PC-3 (cell line): ENCODE results near the gene FAM229A. TPM values are rescaled to one million over a fixed set of nuclear protein-coding genes. Genes with fewer than 3 reads are reported as not detected.

Experiments used
- ATAC-seq: fragments of 200-7000 bp; cut with Tn5 transposase; 2 replicates; pipeline ENCODE4 v1.9.1; 2020; ENCODE audit warnings: mild to moderate bottlenecking, moderate library complexity
- BruUV-seq: library from RNA; stranded (reverse); fragments of 400-500 nt; replicated peaks from 2 replicates; lab custom pipeline; 2021; lab: Mats Ljungman, UMichigan
- CTCF ChIA-PET: fragments of 300-600 bp; sonication (Branson Sonifier 250); formaldehyde crosslinking; loops from one replicate; lab custom pipeline; 2022; ENCODE audit warnings: antibody characterized with exemption; lab: Charles Lee
- POLR2A ChIA-PET: fragments of 300-600 bp; sonication (Branson Sonifier 250); formaldehyde crosslinking; loops from one replicate; lab custom pipeline; 2022; ENCODE audit warnings: antibody characterized with exemption; ENCODE audit not compliant: unreplicated experiment; lab: Charles Lee
- DNase-seq: peaks from one replicate; pipeline ENCODE4 v3.0.0-alpha.2; 2015
- H2AFZ ChIP-seq: fragments of 300-600 bp; sonication (generic); 2 replicates; pipeline ENCODE4 v1.6.0; 2016; ENCODE audit warnings: antibody characterized with exemption, low read length
- H3F3A ChIP-seq: fragments of 300-600 bp; sonication (generic); one replicate; pipeline ENCODE4 v1.6.0; 2017; ENCODE audit warnings: antibody characterized with exemption, low read length, control low read depth, mild to moderate bottlenecking; ENCODE audit not compliant: unreplicated experiment
- H3K27ac ChIP-seq: fragments of 300-600 bp; sonication (generic); 2 replicates; pipeline ENCODE4 v1.5.1; 2016; ENCODE audit warnings: mild to moderate bottlenecking, low read length
- H3K27me3 ChIP-seq: fragments of 300-600 bp; sonication (generic); 2 replicates; pipeline ENCODE4 v1.6.1; 2016; ENCODE audit warnings: low read length, mixed read lengths
- H3K36me3 ChIP-seq: fragments of 300-600 bp; sonication (generic); 2 replicates; pipeline ENCODE4 v1.6.1; 2016; ENCODE audit warnings: low read depth, mixed run types, low read length, mixed read lengths
- H3K4me1 ChIP-seq: fragments of 300-600 bp; sonication (generic); 2 replicates; pipeline ENCODE4 v1.5.1; 2016; ENCODE audit warnings: low read length; ENCODE audit not compliant: insufficient read depth
- H3K4me2 ChIP-seq: fragments of 300-600 bp; sonication (generic); 2 replicates; pipeline ENCODE4 v1.6.0; 2016; ENCODE audit warnings: low read length
- H3K4me3 ChIP-seq: fragments of 300-600 bp; sonication (generic); 2 replicates; pipeline ENCODE4 v1.5.1; 2016; ENCODE audit warnings: mild to moderate bottlenecking, low read length, mixed read lengths
- H3K79me2 ChIP-seq: fragments of 300-600 bp; sonication (generic); 2 replicates; pipeline ENCODE4 v1.6.1; 2017; ENCODE audit warnings: low read length, mixed read lengths
- H3K9ac ChIP-seq: fragments of 300-600 bp; sonication (generic); 2 replicates; pipeline ENCODE4 v1.6.0; 2016; ENCODE audit warnings: mild to moderate bottlenecking, low read length
- H3K9me2 ChIP-seq: fragments of 300-600 bp; sonication (generic); replicated peaks from 2 replicates; pipeline ENCODE4 v1.6.1; 2016; ENCODE audit warnings: mixed run types, low read length, mixed read lengths
- H3K9me3 ChIP-seq: fragments of 300-600 bp; sonication (generic); 2 replicates; pipeline ENCODE4 v1.6.1; 2016; ENCODE audit warnings: low read length, mixed read lengths
- H4K20me1 ChIP-seq: fragments of 300-600 bp; sonication (generic); 2 replicates; pipeline ENCODE4 v1.6.1; 2016; ENCODE audit warnings: low read length, mixed read lengths
- EZH2 ChIP-seq: fragments of 300-600 bp; sonication (generic); IDR thresholded peaks from one replicate; pipeline ENCODE4 v1.6.1; 2017; ENCODE audit warnings: antibody characterized with exemption, mild to moderate bottlenecking, low read length; ENCODE audit not compliant: unreplicated experiment
- EZH2phosphoT487 ChIP-seq: fragments of 300-600 bp; sonication (generic); IDR thresholded peaks from 2 replicates; pipeline ENCODE4 v1.6.1; 2018; ENCODE audit warnings: mild to moderate bottlenecking, antibody characterized with exemption, low read length, borderline replicate concordance
- intact Hi-C: fragments of 100-400 bp; cut with micrococcal nuclease; formaldehyde crosslinking; loops from 2 replicates; pipeline ENCODE4 v1.9.0; 2023
- total RNA-seq: library from RNA; depleted of rRNA; stranded (reverse); fragments of >200 nt; gene quantifications from 2 replicates; pipeline ENCODE4 v1.2.3, GENCODE V29; 2014
- TF ChIP-seq, protein P1 (sequence below): fragments of 300-600 bp; sonication (generic); conservative IDR thresholded peaks from 2 replicates; pipeline ENCODE4 v1.5.1; 2017; ENCODE audit warnings: antibody characterized with exemption, low read depth, mild to moderate bottlenecking, low read length

The FAM229A gene
- total RNA-seq, 1 experiment from 2014 or later = 3.0 TPM

DNA sequence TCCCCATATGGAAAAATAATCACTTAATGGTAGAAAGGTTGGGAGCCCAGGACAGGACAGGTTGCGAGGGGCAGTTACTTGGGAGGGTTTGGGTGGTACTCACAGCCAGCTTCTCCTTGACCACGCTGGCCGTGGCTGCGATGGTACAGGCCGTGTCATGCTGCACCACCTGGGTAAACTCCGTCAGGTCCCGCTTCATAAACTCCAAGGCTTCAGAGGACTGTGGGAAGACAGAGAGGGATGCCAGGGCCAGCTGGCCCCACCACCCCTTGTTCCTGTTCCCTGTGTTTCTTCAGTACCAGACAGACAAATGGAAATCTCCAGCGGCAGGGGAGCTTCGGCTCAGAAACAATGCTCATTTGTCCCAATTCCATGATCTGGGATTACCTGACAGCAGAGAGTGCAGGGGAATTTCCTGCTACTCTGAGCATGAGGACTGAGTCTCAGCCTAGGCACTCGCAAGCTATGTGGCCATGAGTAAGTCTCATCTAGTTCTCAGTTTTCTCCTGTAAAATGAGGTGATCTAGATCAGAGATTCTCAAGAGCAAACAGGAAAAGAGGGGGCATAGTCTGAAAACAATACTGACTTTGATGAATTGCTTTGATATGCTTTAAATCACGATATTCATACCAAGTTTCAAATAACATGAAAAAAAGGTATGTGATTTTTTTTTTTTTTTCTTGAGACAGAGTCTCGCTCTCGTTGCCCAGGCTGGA lies 24.5 kb upstream of the FAM229A start:
- H4K20me1 ChIP-seq = no peaks in the 10 kb centered on the region
- H3K9ac ChIP-seq = no peak overlapping the region
- no peak for DNase-seq
- peaks cover 36% of the 10 kb centered on the region for H3K36me3 ChIP-seq
- H3K4me1 ChIP-seq = no peaks in the 10 kb centered on the region
- TF ChIP-seq, protein P1, sequence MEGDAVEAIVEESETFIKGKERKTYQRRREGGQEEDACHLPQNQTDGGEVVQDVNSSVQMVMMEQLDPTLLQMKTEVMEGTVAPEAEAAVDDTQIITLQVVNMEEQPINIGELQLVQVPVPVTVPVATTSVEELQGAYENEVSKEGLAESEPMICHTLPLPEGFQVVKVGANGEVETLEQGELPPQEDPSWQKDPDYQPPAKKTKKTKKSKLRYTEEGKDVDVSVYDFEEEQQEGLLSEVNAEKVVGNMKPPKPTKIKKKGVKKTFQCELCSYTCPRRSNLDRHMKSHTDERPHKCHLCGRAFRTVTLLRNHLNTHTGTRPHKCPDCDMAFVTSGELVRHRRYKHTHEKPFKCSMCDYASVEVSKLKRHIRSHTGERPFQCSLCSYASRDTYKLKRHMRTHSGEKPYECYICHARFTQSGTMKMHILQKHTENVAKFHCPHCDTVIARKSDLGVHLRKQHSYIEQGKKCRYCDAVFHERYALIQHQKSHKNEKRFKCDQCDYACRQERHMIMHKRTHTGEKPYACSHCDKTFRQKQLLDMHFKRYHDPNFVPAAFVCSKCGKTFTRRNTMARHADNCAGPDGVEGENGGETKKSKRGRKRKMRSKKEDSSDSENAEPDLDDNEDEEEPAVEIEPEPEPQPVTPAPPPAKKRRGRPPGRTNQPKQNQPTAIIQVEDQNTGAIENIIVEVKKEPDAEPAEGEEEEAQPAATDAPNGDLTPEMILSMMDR = no peak
- TF ChIP-seq EZH2 = no peak
- TF ChIP-seq EZH2phosphoT487 = no peak
- H3F3A ChIP-seq = no peaks in the 10 kb centered on the region
- ATAC-seq = no peak
- ChIA-PET POLR2A (no interaction called here), CTCF (no interaction called here)
- intact Hi-C loops = no loop called here
- H3K9me2 ChIP-seq = no peaks in the 10 kb centered on the region
- no peaks in the 10 kb centered on the region for H3K27me3 ChIP-seq
- no peak overlapping the region for H3K4me3 ChIP-seq
- no peaks in the 10 kb centered on the region for H3K9me3 ChIP-seq
- H3K4me2 ChIP-seq = no peak overlapping the region
- no TSS peak for BruUV-seq
- no peak overlapping the region for H2AFZ ChIP-seq
- peaks cover 19% of the 10 kb centered on the region for H3K79me2 ChIP-seq
- no peak overlapping the region for H3K27ac ChIP-seq

GRCh38 chr1:32380057-32380456 lies 17.8 kb upstream of the FAM229A start:
- intact Hi-C loops = no loop called here
- ChIA-PET CTCF (no interaction called here), POLR2A (no interaction called here)
- H3K9ac ChIP-seq = no peak overlapping the region
- no peaks in the 10 kb centered on the region for H4K20me1 ChIP-seq
- H3K27me3 ChIP-seq = no peaks in the 10 kb centered on the region
- ATAC-seq (no peak), DNase-seq (no peak)
- H3F3A ChIP-seq = no peaks in the 10 kb centered on the region
- no peaks in the 10 kb centered on the region for H3K4me1 ChIP-seq
- no peak overlapping the region for H3K4me2 ChIP-seq
- peaks cover 56% of the 10 kb centered on the region for H3K36me3 ChIP-seq
- H3K9me2 ChIP-seq = no peaks in the 10 kb centered on the region
- H3K27ac ChIP-seq = no peak overlapping the region
- H3K79me2 ChIP-seq = no peaks in the 10 kb centered on the region
- no peaks in the 10 kb centered on the region for H3K9me3 ChIP-seq
- TF ChIP-seq EZH2 (no peak), EZH2phosphoT487 (no peak)
- TF ChIP-seq, protein P1 = no peak
- no peak overlapping the region for H3K4me3 ChIP-seq
- no TSS peak for BruUV-seq
- H2AFZ ChIP-seq = no peak overlapping the region

DNA sequence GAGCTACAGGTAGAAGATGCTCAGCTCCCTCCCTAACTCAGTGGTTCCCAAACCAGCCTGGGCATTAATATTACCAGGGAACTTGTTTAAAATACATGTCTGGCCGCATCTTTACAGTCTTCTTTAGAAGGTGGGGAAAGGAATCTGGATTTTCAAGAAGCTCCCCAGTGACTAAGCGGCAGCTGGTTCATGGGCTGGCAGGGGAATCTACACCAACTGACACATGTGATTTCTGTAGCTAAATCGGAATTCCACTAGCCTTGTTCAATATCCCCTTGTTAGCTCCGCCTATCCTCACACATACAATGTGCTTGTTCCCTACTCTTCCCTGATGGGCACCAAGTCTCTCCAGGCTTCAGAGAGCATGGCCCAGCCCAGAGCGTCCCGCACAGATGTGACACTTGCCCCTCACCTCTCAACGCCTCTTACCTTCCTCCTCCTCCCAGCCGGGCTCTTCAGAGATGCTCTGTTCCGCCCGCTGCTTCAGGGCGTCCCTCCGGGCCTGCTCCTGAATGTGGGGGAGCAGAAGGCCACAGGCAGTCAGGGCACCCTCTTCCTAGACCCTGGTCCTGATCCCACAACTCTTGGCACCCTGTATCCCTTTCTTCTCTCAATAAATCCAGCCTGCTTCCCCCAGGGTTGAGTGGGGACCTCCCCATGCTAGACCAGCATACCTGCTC lies 15.4 kb upstream of the FAM229A start:
- POLR2A ChIA-PET = no interaction called here
- H3K36me3 ChIP-seq = peaks cover 53% of the 10 kb centered on the region

More for the DNA sequence above, 15.4 kb upstream of the FAM229A start:
- no peak overlapping the region for H2AFZ ChIP-seq
- intact Hi-C loops = no loop called here
- H4K20me1 ChIP-seq = no peaks in the 10 kb centered on the region
- H3K79me2 ChIP-seq = no peaks in the 10 kb centered on the region
- no peak overlapping the region for H3K27ac ChIP-seq
- DNase-seq (no peak), ATAC-seq (no peak)
- no peaks in the 10 kb centered on the region for H3K9me2 ChIP-seq
- no peaks in the 10 kb centered on the region for H3K27me3 ChIP-seq
- CTCF ChIA-PET = no interaction called here
- no TSS peak for BruUV-seq
- no peak overlapping the region for H3K9ac ChIP-seq
- TF ChIP-seq, protein P1 = no peak
- TF ChIP-seq EZH2 (no peak), EZH2phosphoT487 (no peak)
- no peak overlapping the region for H3K4me3 ChIP-seq
- H3K4me1 ChIP-seq = no peaks in the 10 kb centered on the region
- H3K9me3 ChIP-seq = no peaks in the 10 kb centered on the region
- no peaks in the 10 kb centered on the region for H3F3A ChIP-seq
- no peak overlapping the region for H3K4me2 ChIP-seq
